Ecto neural progenitor cell (in vitro differentiated cells): Measurements from ENCODE around the gene NEK1.

Experiments
- DNase-seq: peaks from one replicate; pipeline ENCODE4 v3.0.0-alpha.2; 2018; ENCODE audit warnings: low spot score

NEK1 gene

DNA sequence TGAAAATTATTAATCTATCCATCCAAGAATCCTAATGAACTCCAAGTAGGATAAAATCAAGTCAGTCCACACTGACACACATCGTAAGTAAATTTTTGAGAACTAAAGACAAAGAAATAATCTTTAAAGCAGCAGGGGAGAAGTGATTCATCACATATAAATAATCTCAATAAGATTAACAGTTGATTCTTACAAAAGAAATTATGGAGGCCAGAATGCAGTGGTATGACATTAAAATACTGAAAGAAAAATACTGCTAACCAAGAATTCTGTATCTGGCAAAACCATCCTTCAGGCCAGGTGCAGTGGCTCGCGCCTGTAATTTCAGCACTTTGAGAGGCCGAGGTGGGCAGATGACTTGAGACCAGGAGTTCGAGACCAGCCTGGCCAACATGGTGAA is 245.6 kb downstream of the NEK1 start:
- no peak for DNase-seq

DNA sequence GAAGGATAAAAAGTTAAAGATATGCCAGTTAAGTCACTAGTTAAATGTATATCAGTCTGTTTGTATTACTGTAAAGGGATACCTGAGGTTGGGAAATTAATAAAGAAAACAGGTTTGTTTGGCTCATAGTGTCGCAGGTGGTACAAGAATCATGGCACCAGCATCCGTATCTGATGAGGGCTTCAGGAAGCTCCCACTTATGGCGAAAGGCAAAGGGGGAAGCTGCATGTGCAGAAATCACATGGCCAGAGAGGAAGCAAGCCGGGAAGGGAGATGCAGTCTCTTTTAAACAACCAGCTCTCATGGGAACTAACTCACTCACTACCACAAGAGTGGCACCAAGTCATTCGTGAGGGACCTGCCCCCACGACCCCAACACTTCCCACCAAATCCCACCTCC is 249.8 kb downstream of the NEK1 start:
- no peak for DNase-seq

DNA sequence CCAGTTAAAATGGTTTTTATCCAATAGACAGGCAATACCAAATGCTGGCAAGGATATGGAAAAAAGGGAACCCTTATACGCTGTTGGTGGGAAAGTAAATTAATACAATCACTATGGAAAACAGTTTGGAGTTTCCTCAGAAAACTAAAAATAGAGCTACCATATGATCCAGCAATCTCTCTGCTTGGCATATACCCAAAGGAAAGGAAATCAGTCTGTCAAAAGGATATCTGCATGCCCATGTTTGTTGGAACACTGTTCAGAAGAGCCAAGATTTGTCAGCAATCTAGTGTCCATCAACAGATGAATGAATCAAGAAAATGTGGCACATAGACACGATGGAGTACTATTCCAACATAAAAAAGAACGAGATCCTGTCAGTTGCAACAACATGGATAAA is 250.6 kb downstream of the NEK1 start:
- no peak for DNase-seq

DNA sequence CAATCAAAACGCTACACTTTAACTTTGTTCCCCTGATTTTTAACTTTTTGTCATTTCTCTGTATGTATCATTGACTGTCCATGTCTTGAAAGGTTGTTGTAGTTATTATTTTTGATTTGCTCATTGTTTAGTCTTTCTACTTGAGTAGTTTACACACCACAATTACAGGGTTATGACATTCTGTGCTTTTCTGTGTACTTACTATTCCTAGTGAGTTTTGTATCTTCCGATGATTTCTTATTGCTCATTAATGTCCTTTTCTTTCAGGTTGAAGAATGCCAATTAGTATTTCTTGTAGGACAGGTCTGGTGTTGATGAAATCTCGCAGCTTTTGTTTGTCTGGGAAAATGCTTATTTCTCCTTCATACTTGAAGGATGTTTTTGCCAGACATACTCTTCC is 252.4 kb downstream of the NEK1 start:
- no peak for DNase-seq

DNA sequence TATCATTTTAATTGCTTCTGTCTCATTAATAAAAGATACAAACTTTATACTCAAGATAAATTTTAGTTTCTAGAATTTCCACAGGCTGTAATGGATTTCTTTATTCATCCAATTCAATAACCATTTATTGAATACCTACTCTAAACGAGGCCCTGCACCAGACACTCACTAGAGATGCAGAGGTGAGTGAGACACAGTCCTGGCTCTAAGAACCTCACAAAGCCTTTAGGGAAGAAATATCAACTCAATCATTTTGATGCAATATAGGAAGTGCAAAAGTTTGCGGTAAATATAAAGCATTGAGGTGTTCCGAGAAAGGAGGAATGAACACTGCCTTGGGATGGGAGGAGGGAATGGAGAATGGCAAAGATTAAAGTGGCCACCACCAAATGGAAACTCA is 260.0 kb downstream of the NEK1 start:
- DNase-seq: no peak

DNA sequence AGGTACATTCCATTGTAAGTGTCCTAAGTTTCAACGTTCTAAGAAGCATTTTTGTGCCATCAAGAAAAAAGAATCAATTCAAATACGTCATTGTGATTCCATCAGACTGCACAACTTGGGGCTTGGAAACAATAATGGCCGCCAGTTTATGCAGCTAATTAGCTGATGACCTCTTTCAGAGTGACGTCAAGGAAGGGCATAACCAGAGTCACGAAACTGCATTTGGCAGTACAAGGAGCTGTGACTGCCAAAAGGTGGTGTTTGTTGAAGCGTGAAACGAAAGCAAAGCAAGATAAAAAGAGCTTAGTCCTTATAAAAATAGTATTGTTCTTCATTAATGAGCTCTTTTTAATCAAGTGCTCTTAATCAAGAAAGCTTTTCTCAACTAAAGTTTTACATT is 260.5 kb downstream of the NEK1 start:
- DNase-seq: no peak

DNA sequence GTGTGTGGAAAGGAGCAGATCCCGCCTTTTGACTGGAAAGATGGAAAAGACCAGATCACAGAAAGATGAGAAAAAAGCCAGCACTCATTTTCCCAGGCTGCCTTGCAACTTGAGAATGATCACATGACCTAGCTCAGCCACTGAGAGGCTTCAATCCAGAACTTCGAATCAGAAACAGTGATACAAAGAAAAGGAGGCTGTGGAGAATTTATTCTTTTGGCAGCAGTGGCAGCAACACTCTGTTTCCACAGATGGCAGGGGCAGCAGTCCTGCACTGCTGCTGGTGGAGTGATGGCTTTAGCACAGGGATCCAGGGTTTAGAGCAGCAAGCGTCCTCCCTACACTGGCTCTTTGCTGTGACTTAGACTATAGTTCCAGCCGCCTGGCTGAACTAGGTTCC is 263.8 kb downstream of the NEK1 start:
- no peak for DNase-seq

DNA sequence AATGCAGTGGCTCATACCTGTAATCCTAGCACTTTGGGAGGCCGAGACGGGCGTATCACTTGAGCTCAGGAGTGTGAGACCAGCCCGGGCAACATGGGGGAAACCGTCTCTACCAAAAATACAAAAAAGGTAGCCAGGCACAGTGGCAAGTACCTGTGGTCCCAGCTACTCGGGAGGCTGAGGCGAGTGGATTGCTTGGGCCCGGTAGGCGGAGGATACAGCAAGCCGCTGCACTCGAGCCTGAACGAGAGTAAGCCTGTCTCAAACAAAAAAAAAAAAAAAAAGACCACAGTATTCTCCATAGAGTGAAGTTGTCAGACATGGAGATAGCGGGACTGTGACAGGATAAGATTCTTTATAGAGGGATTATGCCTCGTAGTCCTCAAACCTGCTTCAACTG is 265.5 kb downstream of the NEK1 start:
- DNase-seq: no peak

DNA sequence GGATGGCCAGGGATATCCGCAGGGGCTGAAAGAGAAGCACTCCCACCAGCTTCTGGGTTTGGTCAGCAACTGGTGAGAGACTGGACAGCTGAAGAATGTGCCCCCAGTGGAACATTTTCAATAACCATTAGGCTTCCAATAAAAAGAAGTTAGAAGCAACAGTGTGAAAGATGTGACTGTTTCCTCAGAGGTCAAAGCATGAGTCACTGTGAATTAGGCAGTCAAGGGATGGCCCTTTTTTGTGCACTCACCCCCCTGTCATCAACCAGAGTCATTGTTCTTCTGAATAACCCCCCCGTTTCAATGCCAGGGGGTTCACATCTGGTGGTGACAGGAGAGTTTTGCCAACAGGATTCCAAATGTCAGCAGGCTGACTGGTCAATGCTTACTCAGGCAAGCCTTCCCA is 267.1 kb downstream of the NEK1 start:
- DNase-seq: no peak
